Measurements from ENCODE around the gene USP32.

USP32 gene

DNA sequence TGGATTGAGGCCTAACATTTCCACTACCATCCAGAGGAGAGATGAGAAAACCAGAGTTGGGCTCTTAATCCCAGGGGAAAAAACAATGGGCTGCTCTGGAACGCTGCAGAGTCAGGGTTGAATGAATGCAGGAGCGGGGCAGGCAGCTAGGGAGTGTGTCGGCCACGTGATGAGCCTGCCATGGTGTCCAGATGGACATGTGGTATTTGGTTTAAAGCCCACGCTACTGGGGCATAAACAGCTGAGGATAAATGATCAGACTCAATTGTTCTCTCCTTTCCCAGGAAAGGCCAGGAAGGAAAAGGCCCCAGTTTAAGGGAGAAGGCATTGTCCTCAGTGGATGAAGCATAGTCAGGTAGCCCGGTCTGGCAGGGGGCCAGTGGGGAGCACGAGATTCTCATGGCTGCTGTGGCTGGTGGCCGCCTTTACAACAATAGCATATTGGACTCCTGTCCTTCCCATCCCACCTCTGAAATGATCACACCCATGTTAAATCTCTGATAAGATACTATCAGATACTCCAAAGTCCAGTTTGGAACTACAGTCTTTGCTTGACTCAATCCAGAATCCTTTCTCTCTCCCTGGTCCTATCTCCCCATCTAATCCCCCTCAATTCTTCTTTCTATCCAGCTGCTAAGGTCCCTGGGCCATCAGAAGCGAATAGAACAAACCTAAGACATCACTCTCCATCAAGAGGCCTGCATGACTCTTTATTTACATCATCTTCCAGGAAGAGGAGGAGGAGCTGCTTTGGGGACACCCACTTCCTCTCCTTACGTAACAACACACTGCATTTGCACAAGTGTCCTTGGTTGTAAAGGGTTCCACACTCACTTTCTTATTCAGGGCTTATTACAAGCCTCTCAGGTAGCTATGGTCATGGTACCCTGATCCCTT, 221.8 kb downstream of the USP32 start:
- no peak for DNase-seq

DNA sequence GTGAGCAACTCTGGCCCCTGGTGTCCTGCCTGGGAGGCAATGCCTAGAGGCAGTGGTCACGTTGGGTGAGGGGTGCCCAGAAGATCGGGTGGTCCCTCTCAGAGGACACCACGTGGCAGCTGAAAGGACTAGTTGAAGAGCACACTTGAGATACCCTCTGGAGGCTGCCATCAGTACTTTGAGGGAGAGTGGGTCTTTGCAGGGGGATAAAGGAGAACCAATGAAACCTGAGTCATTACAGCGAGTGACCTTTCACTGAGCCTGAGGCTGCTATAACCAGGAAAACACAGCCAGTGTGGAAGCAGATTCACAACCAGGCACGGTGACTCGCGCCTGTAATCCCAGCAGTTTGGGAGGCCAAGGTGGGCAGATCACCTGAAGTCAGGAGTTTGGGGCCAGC, 223.3 kb downstream of the USP32 start:
- DNase-seq = no peak

- no peak for DNase-seq
Measured at GRCh38 chr17:60167065-60167741, 224.7 kb downstream of the USP32 start.

- DNase-seq = no peak
Measured at GRCh38 chr17:60165971-60166370, 226.0 kb downstream of the USP32 start.

DNA sequence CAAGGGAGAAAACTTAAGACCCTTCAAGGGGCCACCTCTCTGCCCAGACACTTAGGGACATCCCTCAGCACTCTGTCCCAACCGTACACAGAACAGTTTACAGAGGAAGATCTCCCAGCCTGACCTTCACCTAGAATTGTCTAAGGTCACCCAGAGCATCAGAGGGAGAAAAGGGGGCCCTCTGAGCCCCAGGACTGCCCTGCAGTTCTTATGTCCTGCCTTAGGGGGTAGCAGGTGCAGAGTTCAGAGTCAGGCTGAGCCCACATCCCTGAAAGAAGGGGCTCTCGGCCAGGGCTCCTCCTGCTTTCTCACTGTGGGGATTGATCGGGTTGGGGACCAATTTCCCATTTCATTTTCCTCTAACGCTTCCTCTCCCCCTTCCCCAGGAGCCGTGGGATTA, 226.7 kb downstream of the USP32 start:
- DNase-seq = no peak

- no peak for DNase-seq
Measured at GRCh38 chr17:60164697-60165096, 227.2 kb downstream of the USP32 start.

GRCh38 chr17:60164164-60164563, 227.8 kb downstream of the USP32 start:
- no peak for DNase-seq

- no peak for DNase-seq
Measured at GRCh38 chr17:60163108-60163784, 228.7 kb downstream of the USP32 start.

- DNase-seq = no peak
Measured at GRCh38 chr17:60161598-60162330, 230.2 kb downstream of the USP32 start.

- no peak for DNase-seq
Measured at GRCh38 chr17:60160829-60161501, 231.0 kb downstream of the USP32 start.

GRCh38 chr17:60159479-60159866, 232.5 kb downstream of the USP32 start:
- no peak for DNase-seq

GRCh38 chr17:60158751-60159478, 233.0 kb downstream of the USP32 start:
- DNase-seq = no peak

DNA sequence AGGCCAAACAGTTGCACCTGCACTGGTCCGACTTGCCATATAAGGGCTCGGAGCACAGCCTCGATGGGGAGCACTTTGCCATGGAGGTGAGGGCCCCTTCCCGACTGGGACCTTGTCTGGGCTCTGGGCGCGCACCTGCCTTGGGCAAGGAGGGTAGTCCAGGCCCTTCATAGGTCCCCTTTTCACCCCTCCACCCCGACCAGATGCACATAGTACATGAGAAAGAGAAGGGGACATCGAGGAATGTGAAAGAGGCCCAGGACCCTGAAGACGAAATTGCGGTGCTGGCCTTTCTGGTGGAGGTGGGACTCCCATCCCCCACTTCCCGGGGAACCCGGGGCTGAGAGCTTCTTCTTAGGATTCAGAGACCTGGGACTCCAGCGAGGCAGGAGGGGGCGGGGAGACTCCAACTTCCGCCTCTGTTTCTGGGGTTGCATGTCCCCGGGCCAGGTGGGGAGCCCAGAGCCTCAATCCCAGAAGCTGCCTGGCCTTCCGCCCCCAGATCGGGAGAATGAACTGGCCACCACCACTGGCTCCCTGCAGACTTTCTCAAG, 234.4 kb downstream of the USP32 start:
- DNase-seq = no peak

DNA sequence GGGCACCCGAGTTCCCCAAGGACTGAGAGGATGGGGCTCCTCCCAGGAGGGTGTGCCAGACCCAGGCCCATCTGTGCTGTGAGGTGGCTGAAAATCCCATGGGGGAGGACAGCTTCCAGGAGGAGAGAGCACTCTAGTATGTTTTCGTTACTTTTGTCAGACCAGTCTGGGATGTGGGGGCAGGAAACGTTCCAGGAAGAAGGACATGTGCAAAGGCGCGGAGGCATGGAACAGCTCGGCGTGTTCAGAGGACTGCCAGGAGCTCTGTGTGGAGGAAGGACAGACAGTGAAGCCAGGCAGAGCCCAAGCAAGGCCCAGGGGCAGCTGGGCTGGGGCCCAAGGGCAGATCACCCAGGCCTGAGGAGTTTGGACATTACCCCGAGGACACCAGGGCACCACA, 235.2 kb downstream of the USP32 start:
- DNase-seq = no peak

DNA sequence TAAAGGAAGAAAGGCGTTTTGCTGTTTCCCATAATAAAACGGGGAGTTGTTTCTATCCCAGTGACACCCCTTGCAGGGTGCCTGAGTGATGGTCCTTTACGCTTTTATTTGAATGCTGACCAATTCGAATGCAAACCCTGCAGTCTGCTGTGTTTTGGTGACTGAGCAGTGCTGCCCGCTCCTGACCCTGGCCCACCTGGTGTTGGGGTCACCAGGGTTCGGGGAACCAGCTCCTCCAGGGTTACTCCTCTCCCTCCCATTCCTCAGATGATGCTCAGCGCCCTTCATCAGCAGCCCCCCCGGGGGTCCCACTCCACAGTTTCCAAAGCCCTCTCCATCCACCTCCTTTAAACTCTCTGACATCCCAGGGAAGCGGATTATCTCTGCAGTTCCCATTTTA, 236.1 kb downstream of the USP32 start:
- no peak for DNase-seq

- no peak for DNase-seq
Measured at GRCh38 chr17:60155427-60155814, 236.5 kb downstream of the USP32 start.

DNA sequence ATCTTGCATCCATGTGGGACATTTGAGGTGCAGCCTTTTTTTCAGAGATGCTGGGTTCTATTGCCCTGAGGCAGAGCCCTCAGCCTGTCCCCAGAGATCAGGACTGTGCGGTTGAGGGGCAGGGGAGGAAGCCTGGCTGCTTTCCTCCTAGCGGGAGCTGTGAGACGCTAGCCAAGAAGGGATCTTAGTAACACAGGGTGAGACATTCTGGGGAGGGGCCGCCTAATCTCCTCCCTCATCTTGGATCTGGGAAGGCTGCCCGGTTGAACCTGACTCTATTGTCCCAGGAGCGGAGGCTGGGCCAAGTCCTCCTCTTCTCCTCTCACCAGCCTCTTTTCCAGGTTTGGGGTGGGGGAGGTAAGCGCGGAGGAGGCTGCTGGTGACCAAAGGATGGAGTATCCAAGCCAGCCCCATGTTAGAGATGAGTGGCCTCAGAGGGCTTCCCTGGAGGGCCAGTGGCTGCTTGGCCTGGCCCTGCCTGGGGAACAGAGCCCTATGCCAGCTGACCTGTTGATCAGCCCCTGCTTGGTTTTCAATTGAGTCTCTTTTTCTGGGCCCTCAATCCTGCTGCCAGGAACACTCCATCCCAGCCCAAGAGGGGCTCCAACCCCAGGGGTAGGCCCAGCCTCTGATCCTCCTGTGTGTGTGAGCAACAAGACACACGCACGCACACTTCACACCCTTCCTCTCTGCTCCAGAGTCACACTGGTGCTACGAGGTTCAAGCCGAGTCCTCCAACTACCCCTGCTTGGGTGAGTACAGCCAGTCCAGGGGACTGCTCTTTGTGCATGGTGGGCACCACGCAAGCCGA, 237.1 kb downstream of the USP32 start:
- DNase-seq = no peak

- no peak for DNase-seq
Measured at GRCh38 chr17:60153606-60154390, 238.1 kb downstream of the USP32 start.

GRCh38 chr17:60151355-60151754, 240.6 kb downstream of the USP32 start:
- DNase-seq = no peak
